ENCODE measurements around the gene DMXL2.

The DMXL2 gene

GRCh38 chr15:51585986-51586385, 36.6 kb downstream of the DMXL2 start:
- Histone ChIP-seq H3K27ac (ENCODE audit: low read depth, low read length, poor library complexity, severe bottlenecking) (no peak overlapping the region), H3K9me3 (ENCODE audit: low read length) (no peaks in the 10 kb centered on the region), H3K9ac (ENCODE audit: low read length) (no peak overlapping the region), H3K9me2 (ENCODE audit: low read depth, low read length) (no peaks in the 10 kb centered on the region), H3F3A (ENCODE audit: insufficient read depth, low read length) (no peaks in the 10 kb centered on the region), H3K4me1 (ENCODE audit: insufficient read depth, low read length, severe bottlenecking) (no peaks in the 10 kb centered on the region), H3K4me2 (ENCODE audit: low read length) (no peak overlapping the region), H2AFZ (ENCODE audit: low read length) (no peak overlapping the region), H4K20me1 (ENCODE audit: insufficient read depth, low read length) (no peaks in the 10 kb centered on the region), H3K4me3 (ENCODE audit: low read depth, low read length, poor library complexity, severe bottlenecking) (no peak overlapping the region), H3K36me3 (ENCODE audit: insufficient read depth, low read length) (no peaks in the 10 kb centered on the region), H3K79me2 (ENCODE audit: insufficient read depth, low read length) (no peaks in the 10 kb centered on the region), H3K27me3 (ENCODE audit: insufficient read depth, low read length) (no peaks in the 10 kb centered on the region)
- TF ChIP-seq EZH2 (IDR thresholded peaks at IDR 0.05; ENCODE audit: borderline replicate concordance, low read length) = no peak
- no peak for TF ChIP-seq CTCF (IDR thresholded peaks at IDR 0.05; ENCODE audit: low read length)

GRCh38 chr15:51580982-51581381, 41.6 kb downstream of the DMXL2 start:
- H3K36me3 ChIP-seq (ENCODE audit: insufficient read depth, low read length) = no peaks in the 10 kb centered on the region
- no peaks in the 10 kb centered on the region for H3K4me1 ChIP-seq (ENCODE audit: insufficient read depth, low read length, severe bottlenecking)
- H3K9ac ChIP-seq (ENCODE audit: low read length) = no peak overlapping the region
- H3K9me3 ChIP-seq (ENCODE audit: low read length) = no peaks in the 10 kb centered on the region
- H3F3A ChIP-seq (ENCODE audit: insufficient read depth, low read length) = no peaks in the 10 kb centered on the region
- H3K4me3 ChIP-seq (ENCODE audit: low read depth, low read length, poor library complexity, severe bottlenecking) = no peak overlapping the region
- no peaks in the 10 kb centered on the region for H4K20me1 ChIP-seq (ENCODE audit: insufficient read depth, low read length)
- no peak overlapping the region for H3K4me2 ChIP-seq (ENCODE audit: low read length)
- TF ChIP-seq EZH2 (IDR thresholded peaks at IDR 0.05; ENCODE audit: borderline replicate concordance, low read length) = no peak
- TF ChIP-seq CTCF (IDR thresholded peaks at IDR 0.05; ENCODE audit: low read length) = no peak
- no peaks in the 10 kb centered on the region for H3K27me3 ChIP-seq (ENCODE audit: insufficient read depth, low read length)
- no peak overlapping the region for H3K27ac ChIP-seq (ENCODE audit: low read depth, low read length, poor library complexity, severe bottlenecking)
- H2AFZ ChIP-seq (ENCODE audit: low read length) = no peak overlapping the region
- H3K9me2 ChIP-seq (ENCODE audit: low read depth, low read length) = no peaks in the 10 kb centered on the region
- no peaks in the 10 kb centered on the region for H3K79me2 ChIP-seq (ENCODE audit: insufficient read depth, low read length)

GRCh38 chr15:51580385-51580784, 42.2 kb downstream of the DMXL2 start:
- no peak overlapping the region for H3K4me2 ChIP-seq (ENCODE audit: low read length)
- no peaks in the 10 kb centered on the region for H3F3A ChIP-seq (ENCODE audit: insufficient read depth, low read length)
- no peaks in the 10 kb centered on the region for H4K20me1 ChIP-seq (ENCODE audit: insufficient read depth, low read length)
- H3K4me1 ChIP-seq (ENCODE audit: insufficient read depth, low read length, severe bottlenecking) = no peaks in the 10 kb centered on the region
- H3K27ac ChIP-seq (ENCODE audit: low read depth, low read length, poor library complexity, severe bottlenecking) = no peak overlapping the region
- H3K27me3 ChIP-seq (ENCODE audit: insufficient read depth, low read length) = no peaks in the 10 kb centered on the region
- H3K79me2 ChIP-seq (ENCODE audit: insufficient read depth, low read length) = no peaks in the 10 kb centered on the region
- H2AFZ ChIP-seq (ENCODE audit: low read length) = no peak overlapping the region
- H3K36me3 ChIP-seq (ENCODE audit: insufficient read depth, low read length) = no peaks in the 10 kb centered on the region
- TF ChIP-seq CTCF (IDR thresholded peaks at IDR 0.05; ENCODE audit: low read length) (no peak), EZH2 (IDR thresholded peaks at IDR 0.05; ENCODE audit: borderline replicate concordance, low read length) (no peak)
- no peaks in the 10 kb centered on the region for H3K9me3 ChIP-seq (ENCODE audit: low read length)
- H3K9ac ChIP-seq (ENCODE audit: low read length) = no peak overlapping the region
- H3K4me3 ChIP-seq (ENCODE audit: low read depth, low read length, poor library complexity, severe bottlenecking) = no peak overlapping the region
- H3K9me2 ChIP-seq (ENCODE audit: low read depth, low read length) = no peaks in the 10 kb centered on the region

All from OCI-LY1 (cell line).